Prostate gland (tissue), 2 donors: Measurements from ENCODE around the gene LDB3.

Experiments used
- CTCF ChIP-seq, 4 experiments: fragments of 200-600 bp in 2 of 4; fragments of 450-650 bp in 2 of 4; sonication (generic) in 2 of 4; IDR thresholded peaks; 1 replicate in 3 of 4; 2 replicates in 1 of 4; pipeline ENCODE4 v1.5.1; 2016 to 2019; ENCODE audit warnings: antibody characterized with exemption in 4 of 4, mild to moderate bottlenecking in 2 of 4, moderate library complexity in 2 of 4
- POLR2A ChIP-seq: fragments of 450-650 bp; IDR thresholded peaks from one replicate; pipeline ENCODE4 v1.6.1; 2016; ENCODE audit warnings: antibody characterized with exemption, mild to moderate bottlenecking
- POLR2AphosphoS5 ChIP-seq: sonication (generic); formaldehyde crosslinking; IDR thresholded peaks from one replicate; pipeline ENCODE4 v1.6.1; 2017; ENCODE audit warnings: antibody characterized with exemption

- no peak for TF ChIP-seq CTCF (IDR thresholded peaks at IDR 0.05)
- TF ChIP-seq POLR2A, result no peak
- TF ChIP-seq POLR2AphosphoS5, result no peak
These were observed 18.2 kb upstream of the LDB3 start for GRCh38 chr10:86650151-86650550.
